Liver (tissue), 9 donors: ENCODE measurements around the gene CLNS1A. TPM values are rescaled to one million over a fixed set of nuclear protein-coding genes. Genes with fewer than 3 reads are reported as not detected.

Source experiments
- DNase-seq: peaks from one replicate; pipeline ENCODE4 v3.0.0-alpha.2; 2017; ENCODE audit warnings: low spot score
- H3K27ac ChIP-seq, 2 donors: one replicate each; pipeline ENCODE4 v1.7.0; 2013; ENCODE audit warnings: inconsistent platforms in 2 of 2, low read length in 2 of 2, control low read depth in 1 of 2, low read depth in 1 of 2, mild to moderate bottlenecking in 1 of 2
- H3K27me3 ChIP-seq, 4 donors: one replicate each; pipeline versions ENCODE4 v1.6.1 to v1.7.0; 2013; ENCODE audit warnings: low read length in 3 of 4, inconsistent platforms in 1 of 4, mild to moderate bottlenecking in 1 of 4, moderate library complexity in 1 of 4; ENCODE audit not compliant: control insufficient read depth in 4 of 4, insufficient read depth in 4 of 4
- H3K36me3 ChIP-seq, 4 donors: one replicate each; pipeline versions ENCODE4 v1.6.1 to v1.7.0; 2013; ENCODE audit warnings: low read length in 3 of 4, mild to moderate bottlenecking in 3 of 4, low read depth in 1 of 4, moderate library complexity in 1 of 4; ENCODE audit not compliant: control insufficient read depth in 4 of 4, insufficient read depth in 3 of 4
- H3K4me1 ChIP-seq, 4 donors: one replicate each; pipeline versions ENCODE4 v1.6.1 to v1.7.0; 2013; ENCODE audit warnings: low read length in 3 of 4, mild to moderate bottlenecking in 3 of 4, moderate library complexity in 1 of 4; ENCODE audit not compliant: control insufficient read depth in 4 of 4, insufficient read depth in 4 of 4
- H3K4me3 ChIP-seq, 3 donors: one replicate each; pipeline versions ENCODE4 v1.6.1 to v1.7.0; 2013; ENCODE audit warnings: low read length in 3 of 3, control low read depth in 1 of 3, low read depth in 1 of 3, mild to moderate bottlenecking in 1 of 3
- H3K9ac ChIP-seq, 2 donors: one replicate each; pipeline ENCODE4 v1.7.0; 2013; ENCODE audit warnings: low read length in 2 of 2, mild to moderate bottlenecking in 2 of 2, moderate library complexity in 2 of 2, control low read depth in 1 of 2, low read depth in 1 of 2
- H3K9me3 ChIP-seq, 4 donors: one replicate each; pipeline versions ENCODE4 v1.6.1 to v1.7.0; 2013; ENCODE audit warnings: low read length in 3 of 4; ENCODE audit not compliant: control insufficient read depth in 4 of 4
- ATF3 ChIP-seq: IDR thresholded peaks from 2 replicates; pipeline ENCODE4 v1.6.1; 2016; ENCODE audit warnings: antibody characterized with exemption
- EGR1 ChIP-seq, 2 donors: IDR thresholded peaks; 2 replicates each; pipeline ENCODE4 v1.6.1; 2016 to 2018; ENCODE audit warnings: antibody characterized with exemption in 2 of 2, low read depth in 2 of 2
- FOXA1 ChIP-seq: IDR thresholded peaks from 2 replicates; pipeline ENCODE4 v1.6.1; 2016; ENCODE audit warnings: antibody characterized with exemption
- FOXA2 ChIP-seq: IDR thresholded peaks from 2 replicates; pipeline ENCODE4 v1.6.1; 2016; ENCODE audit warnings: antibody characterized with exemption
- GABPA ChIP-seq, 2 donors: IDR thresholded peaks in 1 of 2; conservative IDR thresholded peaks in 1 of 2; 2 replicates each; pipeline ENCODE4 v1.6.1; 2016; ENCODE audit warnings: antibody characterized with exemption in 2 of 2, mild to moderate bottlenecking in 1 of 2, moderate library complexity in 1 of 2
- HNF4A ChIP-seq, 2 donors: conservative IDR thresholded peaks; 2 replicates each; pipeline ENCODE4 v1.6.1; 2016; ENCODE audit warnings: antibody characterized with exemption in 2 of 2, mild to moderate bottlenecking in 2 of 2
- HNF4G ChIP-seq: IDR thresholded peaks from 2 replicates; pipeline ENCODE4 v1.6.1; 2016; ENCODE audit warnings: antibody characterized with exemption
- JUND ChIP-seq, 2 donors: IDR thresholded peaks; 2 replicates each; pipeline ENCODE4 v1.6.1; 2016; ENCODE audit warnings: antibody characterized with exemption in 2 of 2
- NR2F2 ChIP-seq: IDR thresholded peaks from 2 replicates; pipeline ENCODE4 v1.6.1; 2016; ENCODE audit warnings: antibody characterized with exemption
- RAD21 ChIP-seq, 2 donors: IDR thresholded peaks; 2 replicates each; pipeline ENCODE4 v1.6.1; 2016; ENCODE audit warnings: antibody characterized with exemption in 2 of 2, mild to moderate bottlenecking in 2 of 2
- SP1 ChIP-seq: IDR thresholded peaks from 2 replicates; pipeline ENCODE4 v1.6.1; 2018; ENCODE audit warnings: antibody characterized with exemption, mild to moderate bottlenecking
- TAF1 ChIP-seq: conservative IDR thresholded peaks from 2 replicates; pipeline ENCODE4 v1.6.1; 2016; ENCODE audit warnings: antibody characterized with exemption, mild to moderate bottlenecking
- WGBS: extraction: QIAGEN DNeasy Blood & Tissue Kit; methylation state at CpG from one replicate; pipeline ENCODE4 v1.1.7; 2013; 5-methylcytosine and 5-hydroxymethylcytosine counted together
- polyA plus RNA-seq, 2 donors: library from polyadenylated mRNA; stranded (reverse) in 1 of 2; unstranded in 1 of 2; fragments of 200-250 nt in 1 of 2; fragments of >200 nt in 1 of 2; fragmentation: Nextera tagmentation in 1 of 2; extraction: Ambion mirVana in 1 of 2; gene quantifications; one replicate each; pipeline versions ENCODE4 v1.2.1 to v1.2.3, GENCODE V29; 2013 to 2015
- total RNA-seq, 2 donors: library from RNA; depleted of rRNA; stranded (reverse); fragments of >200 nt; gene quantifications; one replicate each; pipeline ENCODE4 v1.2.3, GENCODE V29; 2014
- TF ChIP-seq, protein P1 (sequence below): IDR thresholded peaks from 2 replicates; pipeline ENCODE4 v1.6.1; 2016; ENCODE audit warnings: antibody characterized with exemption
- TF ChIP-seq, protein P2 (sequence below): IDR thresholded peaks from 2 replicates; pipeline ENCODE4 v1.6.1; 2016; ENCODE audit warnings: antibody characterized with exemption, mild to moderate bottlenecking
- TF ChIP-seq, protein P3 (sequence below): fragments of 150-350 bp; IDR thresholded peaks from 2 replicates; pipeline ENCODE4 v1.5.1; 2017; ENCODE audit warnings: improper control_type of control experiment, low read depth, low read length; ENCODE audit not compliant: missing input control
- TF ChIP-seq, protein P4 (sequence below): IDR thresholded peaks from 2 replicates; pipeline ENCODE4 v1.6.1; 2016; ENCODE audit warnings: antibody characterized with exemption
- donor health status: healthy.
- donor health status: healthy.
- donor health status: healthy.
- donor health status: healthy.
- donor health status: healthy.

CLNS1A gene
- total and polyA plus RNA-seq, 4 donors: 40.4 to 92.8 (median 70.5) TPM

- no peak for DNase-seq
- H3K4me1 ChIP-seq: no peaks in the 10 kb centered on the region
- H3K36me3 ChIP-seq: no peaks in the 10 kb centered on the region
- TF ChIP-seq FOXA1 (no peak), HNF4G (no peak), GABPA (IDR thresholded peaks at IDR 0.05 in 1 of 2, conservative IDR thresholded peaks at IDR 0.05 in 1 of 2) (no peak), HNF4A (conservative IDR thresholded peaks at IDR 0.05) (no peak), SP1 (no peak)
- TF ChIP-seq, protein P1, sequence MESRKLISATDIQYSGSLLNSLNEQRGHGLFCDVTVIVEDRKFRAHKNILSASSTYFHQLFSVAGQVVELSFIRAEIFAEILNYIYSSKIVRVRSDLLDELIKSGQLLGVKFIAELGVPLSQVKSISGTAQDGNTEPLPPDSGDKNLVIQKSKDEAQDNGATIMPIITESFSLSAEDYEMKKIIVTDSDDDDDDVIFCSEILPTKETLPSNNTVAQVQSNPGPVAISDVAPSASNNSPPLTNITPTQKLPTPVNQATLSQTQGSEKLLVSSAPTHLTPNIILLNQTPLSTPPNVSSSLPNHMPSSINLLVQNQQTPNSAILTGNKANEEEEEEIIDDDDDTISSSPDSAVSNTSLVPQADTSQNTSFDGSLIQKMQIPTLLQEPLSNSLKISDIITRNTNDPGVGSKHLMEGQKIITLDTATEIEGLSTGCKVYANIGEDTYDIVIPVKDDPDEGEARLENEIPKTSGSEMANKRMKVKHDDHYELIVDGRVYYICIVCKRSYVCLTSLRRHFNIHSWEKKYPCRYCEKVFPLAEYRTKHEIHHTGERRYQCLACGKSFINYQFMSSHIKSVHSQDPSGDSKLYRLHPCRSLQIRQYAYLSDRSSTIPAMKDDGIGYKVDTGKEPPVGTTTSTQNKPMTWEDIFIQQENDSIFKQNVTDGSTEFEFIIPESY: no peak
- TF ChIP-seq, protein P2, sequence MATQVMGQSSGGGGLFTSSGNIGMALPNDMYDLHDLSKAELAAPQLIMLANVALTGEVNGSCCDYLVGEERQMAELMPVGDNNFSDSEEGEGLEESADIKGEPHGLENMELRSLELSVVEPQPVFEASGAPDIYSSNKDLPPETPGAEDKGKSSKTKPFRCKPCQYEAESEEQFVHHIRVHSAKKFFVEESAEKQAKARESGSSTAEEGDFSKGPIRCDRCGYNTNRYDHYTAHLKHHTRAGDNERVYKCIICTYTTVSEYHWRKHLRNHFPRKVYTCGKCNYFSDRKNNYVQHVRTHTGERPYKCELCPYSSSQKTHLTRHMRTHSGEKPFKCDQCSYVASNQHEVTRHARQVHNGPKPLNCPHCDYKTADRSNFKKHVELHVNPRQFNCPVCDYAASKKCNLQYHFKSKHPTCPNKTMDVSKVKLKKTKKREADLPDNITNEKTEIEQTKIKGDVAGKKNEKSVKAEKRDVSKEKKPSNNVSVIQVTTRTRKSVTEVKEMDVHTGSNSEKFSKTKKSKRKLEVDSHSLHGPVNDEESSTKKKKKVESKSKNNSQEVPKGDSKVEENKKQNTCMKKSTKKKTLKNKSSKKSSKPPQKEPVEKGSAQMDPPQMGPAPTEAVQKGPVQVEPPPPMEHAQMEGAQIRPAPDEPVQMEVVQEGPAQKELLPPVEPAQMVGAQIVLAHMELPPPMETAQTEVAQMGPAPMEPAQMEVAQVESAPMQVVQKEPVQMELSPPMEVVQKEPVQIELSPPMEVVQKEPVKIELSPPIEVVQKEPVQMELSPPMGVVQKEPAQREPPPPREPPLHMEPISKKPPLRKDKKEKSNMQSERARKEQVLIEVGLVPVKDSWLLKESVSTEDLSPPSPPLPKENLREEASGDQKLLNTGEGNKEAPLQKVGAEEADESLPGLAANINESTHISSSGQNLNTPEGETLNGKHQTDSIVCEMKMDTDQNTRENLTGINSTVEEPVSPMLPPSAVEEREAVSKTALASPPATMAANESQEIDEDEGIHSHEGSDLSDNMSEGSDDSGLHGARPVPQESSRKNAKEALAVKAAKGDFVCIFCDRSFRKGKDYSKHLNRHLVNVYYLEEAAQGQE: no peak
- no peak overlapping the region for H3K4me3 ChIP-seq
- no peak overlapping the region for H3K27ac ChIP-seq
- H3K9ac ChIP-seq: no peak overlapping the region
- H3K27me3 ChIP-seq: no peaks in the 10 kb centered on the region
- WGBS: 89% methylated on average over 4 of the region's 4 CpGs
- H3K9me3 ChIP-seq: no peaks in the 10 kb centered on the region
Measured at GRCh38 chr11:77658213-77659013, 20.8 kb upstream of the CLNS1A start.

GRCh38 chr11:77656362-77656761 is 18.8 kb upstream of the CLNS1A start:
- Histone ChIP-seq H3K27me3 (no peaks in the 10 kb centered on the region), H3K9me3 (no peaks in the 10 kb centered on the region), H3K4me1 (no peaks in the 10 kb centered on the region), H3K27ac (no peak overlapping the region), H3K9ac (no peak overlapping the region), H3K4me3 (no peak overlapping the region), H3K36me3 (no peaks in the 10 kb centered on the region)
- 90% methylated on average over 7 of the region's 7 CpGs for WGBS
- TF ChIP-seq, protein P3, sequence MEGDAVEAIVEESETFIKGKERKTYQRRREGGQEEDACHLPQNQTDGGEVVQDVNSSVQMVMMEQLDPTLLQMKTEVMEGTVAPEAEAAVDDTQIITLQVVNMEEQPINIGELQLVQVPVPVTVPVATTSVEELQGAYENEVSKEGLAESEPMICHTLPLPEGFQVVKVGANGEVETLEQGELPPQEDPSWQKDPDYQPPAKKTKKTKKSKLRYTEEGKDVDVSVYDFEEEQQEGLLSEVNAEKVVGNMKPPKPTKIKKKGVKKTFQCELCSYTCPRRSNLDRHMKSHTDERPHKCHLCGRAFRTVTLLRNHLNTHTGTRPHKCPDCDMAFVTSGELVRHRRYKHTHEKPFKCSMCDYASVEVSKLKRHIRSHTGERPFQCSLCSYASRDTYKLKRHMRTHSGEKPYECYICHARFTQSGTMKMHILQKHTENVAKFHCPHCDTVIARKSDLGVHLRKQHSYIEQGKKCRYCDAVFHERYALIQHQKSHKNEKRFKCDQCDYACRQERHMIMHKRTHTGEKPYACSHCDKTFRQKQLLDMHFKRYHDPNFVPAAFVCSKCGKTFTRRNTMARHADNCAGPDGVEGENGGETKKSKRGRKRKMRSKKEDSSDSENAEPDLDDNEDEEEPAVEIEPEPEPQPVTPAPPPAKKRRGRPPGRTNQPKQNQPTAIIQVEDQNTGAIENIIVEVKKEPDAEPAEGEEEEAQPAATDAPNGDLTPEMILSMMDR: no peak
- no peak for TF ChIP-seq GABPA (IDR thresholded peaks at IDR 0.05 in 1 of 2, conservative IDR thresholded peaks at IDR 0.05 in 1 of 2)
- TF ChIP-seq, protein P2: no peak
- TF ChIP-seq RAD21 (IDR thresholded peaks at IDR 0.05): no peak
- TF ChIP-seq HNF4A (conservative IDR thresholded peaks at IDR 0.05): no peak
- no peak for TF ChIP-seq TAF1
- TF ChIP-seq HNF4G: no peak
- no peak for TF ChIP-seq NR2F2
- no peak for TF ChIP-seq EGR1 (IDR thresholded peaks at IDR 0.05; ENCODE audit: low read depth in 2 of 2)
- no peak for TF ChIP-seq ATF3
- no peak for TF ChIP-seq FOXA2
- TF ChIP-seq JUND (IDR thresholded peaks at IDR 0.05): no peak
- TF ChIP-seq, protein P4, sequence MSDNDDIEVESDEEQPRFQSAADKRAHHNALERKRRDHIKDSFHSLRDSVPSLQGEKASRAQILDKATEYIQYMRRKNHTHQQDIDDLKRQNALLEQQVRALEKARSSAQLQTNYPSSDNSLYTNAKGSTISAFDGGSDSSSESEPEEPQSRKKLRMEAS: no peak
- no peak for TF ChIP-seq SP1
- no peak for DNase-seq
